A673 (cell line): Measurements from ENCODE around the gene MED23. TPM values are rescaled to one million over a fixed set of nuclear protein-coding genes. Genes with fewer than 3 reads are reported as not detected.
"Not testable (repeated sequence)": the region's sequence is repeated elsewhere in the genome, so short reads cannot be mapped to it uniquely, and the experiment has no call there.

ENCODE experiments used
- BruUV-seq: library from RNA; stranded (reverse); fragments of 400-500 nt; replicated peaks from 2 replicates; lab custom pipeline; 2021; lab: Mats Ljungman, UMichigan
- CTCF ChIA-PET: fragments of 300-600 bp; sonication (Branson Sonifier 250); formaldehyde crosslinking; loops from one replicate; lab custom pipeline; 2022; ENCODE audit warnings: antibody characterized with exemption; lab: Charles Lee
- POLR2A ChIA-PET: fragments of 300-600 bp; sonication (Branson Sonifier 250); formaldehyde crosslinking; loops from one replicate; lab custom pipeline; 2022; ENCODE audit warnings: antibody characterized with exemption; ENCODE audit not compliant: low non-redundant PET; lab: Charles Lee
- DNase-seq: peaks from one replicate; pipeline ENCODE4 v3.0.0-alpha.2; 2015; ENCODE audit warnings: low spot score
- H3K27ac ChIP-seq: fragments of 200-600 bp; sonication (generic); 2 replicates; pipeline ENCODE4 v1.5.1; 2016; ENCODE audit warnings: mixed run types, low read depth, mild to moderate bottlenecking, mixed read lengths, antibody characterized with exemption, low read length; ENCODE audit not compliant: poor library complexity, severe bottlenecking
- H3K27me3 ChIP-seq: fragments of 200-600 bp; sonication (generic); replicated peaks from 2 replicates; pipeline ENCODE4 v1.6.1; 2017; ENCODE audit warnings: mixed run types, low read depth, mild to moderate bottlenecking, mixed read lengths, antibody characterized with exemption, low read length; ENCODE audit not compliant: insufficient read depth, poor library complexity
- H3K36me3 ChIP-seq: fragments of 200-600 bp; sonication (generic); 2 replicates; pipeline ENCODE4 v1.6.1; 2016; ENCODE audit warnings: mixed run types, mild to moderate bottlenecking, mixed read lengths, antibody characterized with exemption, low read length; ENCODE audit not compliant: insufficient read depth, poor library complexity, severe bottlenecking
- H3K4me1 ChIP-seq: fragments of 200-600 bp; sonication (generic); 2 replicates; pipeline ENCODE4 v1.6.1; 2017; ENCODE audit warnings: mixed run types, mild to moderate bottlenecking, mixed read lengths, antibody characterized with exemption, low read length; ENCODE audit not compliant: insufficient read depth, poor library complexity, severe bottlenecking
- H3K4me3 ChIP-seq: fragments of 200-600 bp; sonication (generic); 2 replicates; pipeline ENCODE4 v1.5.1; 2016; ENCODE audit warnings: low read depth, mixed run types, mild to moderate bottlenecking, mixed read lengths, low read length; ENCODE audit not compliant: poor library complexity, severe bottlenecking
- H3K9me3 ChIP-seq: fragments of 200-600 bp; sonication (generic); 2 replicates; pipeline ENCODE4 v1.6.1; 2016; ENCODE audit warnings: mixed run types, low read depth, mild to moderate bottlenecking, mixed read lengths, antibody characterized with exemption, low read length; ENCODE audit not compliant: poor library complexity, severe bottlenecking
- EZH2 ChIP-seq: fragments of 200-600 bp; sonication (generic); IDR thresholded peaks from 2 replicates; pipeline ENCODE4 v1.6.1; 2017; ENCODE audit warnings: borderline replicate concordance, low read depth, mild to moderate bottlenecking, mixed read lengths, antibody characterized with exemption, low read length; ENCODE audit not compliant: poor library complexity, severe bottlenecking
- intact Hi-C: fragments of 100-400 bp; cut with micrococcal nuclease; formaldehyde crosslinking; loops from one replicate; pipeline ENCODE4 v1.10.0; 2022; ENCODE audit not compliant: unreplicated experiment
- total RNA-seq: library from RNA; stranded (reverse); gene quantifications from 2 replicates; pipeline ENCODE4 v1.2.3, GENCODE V29; 2021
- TF ChIP-seq, protein P1 (sequence below): fragments of 300-800, 200-600 bp; sonication (generic); conservative IDR thresholded peaks from 2 replicates; pipeline ENCODE4 v1.5.1; 2017; ENCODE audit warnings: low read depth, mild to moderate bottlenecking, antibody characterized with exemption, low read length, moderate library complexity, mixed read lengths

The MED23 gene
- total RNA-seq, 1 experiment from 2014 or later, result 32.3 TPM

DNA sequence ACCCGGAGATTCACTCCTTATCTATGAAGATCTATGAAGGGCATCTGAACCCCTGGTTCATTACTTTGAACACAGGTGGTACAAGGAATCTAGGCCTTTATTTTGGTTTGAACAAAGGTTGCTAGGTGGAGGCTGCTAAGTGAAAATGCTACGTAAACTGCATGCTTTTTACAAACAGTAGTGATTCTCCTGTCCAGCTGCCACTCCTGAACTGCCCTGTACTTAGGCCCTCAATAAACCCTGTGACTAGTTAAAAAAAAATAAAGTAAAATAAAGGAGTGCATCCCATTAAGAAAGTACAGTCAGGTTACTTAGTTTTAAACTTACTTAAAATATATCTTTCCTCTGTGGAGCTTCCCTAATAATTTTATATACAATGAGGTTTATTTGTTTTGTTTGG, 82.7 kb downstream of the MED23 start:
- intact Hi-C loops, result no loop called here
- no peaks in the 10 kb centered on the region for H3K4me1 ChIP-seq
- DNase-seq, result no peak
- H3K27ac ChIP-seq, result no peak overlapping the region
- H3K9me3 ChIP-seq, result no peaks in the 10 kb centered on the region
- H3K36me3 ChIP-seq, result no peaks in the 10 kb centered on the region
- ChIA-PET CTCF (no interaction called here), POLR2A (no interaction called here)
- H3K27me3 ChIP-seq, result no peaks in the 10 kb centered on the region
- BruUV-seq, result no TSS peak
- no peak overlapping the region for H3K4me3 ChIP-seq
- TF ChIP-seq, protein P1, sequence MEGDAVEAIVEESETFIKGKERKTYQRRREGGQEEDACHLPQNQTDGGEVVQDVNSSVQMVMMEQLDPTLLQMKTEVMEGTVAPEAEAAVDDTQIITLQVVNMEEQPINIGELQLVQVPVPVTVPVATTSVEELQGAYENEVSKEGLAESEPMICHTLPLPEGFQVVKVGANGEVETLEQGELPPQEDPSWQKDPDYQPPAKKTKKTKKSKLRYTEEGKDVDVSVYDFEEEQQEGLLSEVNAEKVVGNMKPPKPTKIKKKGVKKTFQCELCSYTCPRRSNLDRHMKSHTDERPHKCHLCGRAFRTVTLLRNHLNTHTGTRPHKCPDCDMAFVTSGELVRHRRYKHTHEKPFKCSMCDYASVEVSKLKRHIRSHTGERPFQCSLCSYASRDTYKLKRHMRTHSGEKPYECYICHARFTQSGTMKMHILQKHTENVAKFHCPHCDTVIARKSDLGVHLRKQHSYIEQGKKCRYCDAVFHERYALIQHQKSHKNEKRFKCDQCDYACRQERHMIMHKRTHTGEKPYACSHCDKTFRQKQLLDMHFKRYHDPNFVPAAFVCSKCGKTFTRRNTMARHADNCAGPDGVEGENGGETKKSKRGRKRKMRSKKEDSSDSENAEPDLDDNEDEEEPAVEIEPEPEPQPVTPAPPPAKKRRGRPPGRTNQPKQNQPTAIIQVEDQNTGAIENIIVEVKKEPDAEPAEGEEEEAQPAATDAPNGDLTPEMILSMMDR, result no peak
- no peak for TF ChIP-seq EZH2

DNA sequence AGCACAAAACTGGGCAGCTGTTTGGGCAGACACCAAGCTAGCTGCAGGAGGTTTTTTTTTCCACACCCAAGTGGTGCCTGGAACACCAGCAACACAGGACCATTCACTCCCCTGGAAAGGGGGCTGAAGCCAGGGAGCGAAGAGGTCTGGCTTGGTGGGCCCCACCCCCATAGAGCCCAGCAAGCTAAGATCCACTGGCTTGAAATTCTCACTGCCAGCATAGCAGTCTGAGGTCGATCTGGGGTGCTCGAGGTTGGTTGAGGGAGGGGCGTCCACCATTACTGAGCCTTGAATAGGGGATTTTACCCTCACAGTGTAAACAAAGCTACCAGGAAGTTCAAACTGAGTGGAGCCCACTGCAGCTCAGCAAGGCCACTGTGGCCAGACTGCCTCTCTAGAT, 89.4 kb downstream of the MED23 start:
- H3K36me3 ChIP-seq, H3K4me3 ChIP-seq, intact Hi-C loops, DNase-seq, H3K27me3 ChIP-seq, POLR2A ChIA-PET, H3K9me3 ChIP-seq, BruUV-seq, H3K27ac ChIP-seq: not testable (repeated sequence)
- peaks cover 15% of the 10 kb centered on the region for H3K4me1 ChIP-seq
- CTCF ChIA-PET, result interaction anchor here (0.6 kb wide), 1 partner anchor 171 kb away, joined by 3 read pairs; no protein-coding TSS in a partner anchor

DNA sequence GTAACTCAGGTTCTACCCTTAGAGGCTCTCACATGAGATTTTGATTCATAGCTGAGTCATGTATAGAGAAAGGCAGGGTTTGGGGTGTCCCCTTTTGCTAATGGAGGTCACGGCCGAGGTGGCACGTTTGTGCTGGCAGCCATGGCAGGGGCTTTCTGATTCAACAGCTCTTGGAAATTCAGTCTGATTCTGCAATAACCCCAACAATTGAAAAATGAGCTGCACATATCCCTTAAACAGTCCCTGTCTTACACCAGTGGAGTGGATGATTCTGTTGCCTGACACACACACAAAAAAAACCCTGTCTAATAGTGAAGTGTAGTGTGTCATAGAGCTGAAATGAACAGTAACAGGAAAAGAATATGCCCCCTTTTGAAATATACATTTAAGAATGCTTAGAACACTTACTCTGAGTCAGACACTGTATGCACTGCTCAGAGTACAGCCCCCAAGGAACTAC, 95.4 kb downstream of the MED23 start:
- ChIA-PET POLR2A (interaction anchor here (0.8 kb wide), 1 partner anchor 149 kb away, joined by 3 read pairs; no protein-coding TSS in a partner anchor), CTCF (interaction anchor here (0.7 to 2.0 kb wide), 3 partner anchors 13 to 647 kb away, joined by 3 to 10 read pairs (median 9); no protein-coding TSS in a partner anchor)
- H3K36me3 ChIP-seq, result no peaks in the 10 kb centered on the region
- peaks cover 26% of the 10 kb centered on the region for H3K4me1 ChIP-seq
- peak overlapping the region; percentile 69 for H3K27ac ChIP-seq
- H3K4me3 ChIP-seq, result no peak overlapping the region
- intact Hi-C loops, result loop anchor here (5.0 kb wide), 1 partner anchor 400 kb away; no protein-coding TSS in a partner anchor
- DNase-seq, result peak; percentile 12
- no TSS peak for BruUV-seq
- H3K9me3 ChIP-seq, result no peaks in the 10 kb centered on the region
- no peaks in the 10 kb centered on the region for H3K27me3 ChIP-seq
- no peak for TF ChIP-seq EZH2
- TF ChIP-seq, protein P1, result no peak

DNA sequence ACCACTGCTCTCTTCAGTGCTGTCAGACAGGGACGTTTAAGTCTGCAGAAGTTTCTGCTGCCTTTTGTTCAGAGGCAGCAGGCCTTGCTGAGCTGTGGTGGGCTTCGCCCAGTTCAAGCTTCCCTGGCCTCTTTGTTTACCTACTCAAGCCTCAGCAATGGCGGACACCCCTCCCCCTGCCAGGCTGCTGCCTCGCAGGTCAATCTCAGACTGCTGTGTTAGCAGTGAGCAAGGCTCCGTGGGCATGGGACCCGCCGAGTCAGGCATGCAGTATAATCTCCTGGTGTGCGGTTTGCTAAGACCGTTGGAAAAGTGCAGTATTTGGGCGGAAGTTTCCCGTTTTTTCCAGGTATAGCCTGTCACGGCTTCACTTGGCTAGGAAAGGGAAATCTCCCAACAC, 96.4 kb downstream of the MED23 start:
- H3K9me3 ChIP-seq, DNase-seq, POLR2A ChIA-PET, H3K27ac ChIP-seq, H3K36me3 ChIP-seq, BruUV-seq, CTCF ChIA-PET, H3K27me3 ChIP-seq, H3K4me3 ChIP-seq: not testable (repeated sequence)
- intact Hi-C loops, result loop anchor here (5.0 kb wide), 1 partner anchor 399 kb away; no protein-coding TSS in a partner anchor
- peaks cover 26% of the 10 kb centered on the region for H3K4me1 ChIP-seq

DNA sequence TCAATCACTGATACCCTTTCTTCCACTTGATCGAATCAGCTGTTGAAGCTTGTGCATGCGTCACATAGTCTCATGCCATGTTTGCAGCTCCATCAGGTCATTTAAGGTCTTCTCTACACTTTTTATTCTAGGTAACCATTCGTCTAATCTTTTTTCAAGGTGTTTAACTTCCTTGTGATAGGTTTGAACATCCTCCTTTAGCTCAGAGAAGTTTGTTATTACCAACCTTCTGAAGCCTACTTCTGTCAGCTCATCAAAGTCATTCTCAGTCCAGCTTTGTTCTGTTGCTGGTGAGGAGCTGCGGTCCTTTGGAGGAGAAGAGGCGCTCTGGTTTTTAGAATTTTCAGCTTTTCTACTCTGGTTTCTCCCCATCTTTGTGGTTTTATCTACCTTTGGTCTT, 97.1 kb downstream of the MED23 start:
- H3K27me3 ChIP-seq, H3K9me3 ChIP-seq, BruUV-seq, DNase-seq, POLR2A ChIA-PET, H3K4me3 ChIP-seq, CTCF ChIA-PET, H3K27ac ChIP-seq, H3K36me3 ChIP-seq: not testable (repeated sequence)
- intact Hi-C loops, result loop anchor here (5.0 kb wide), 1 partner anchor 399 kb away; no protein-coding TSS in a partner anchor
- peaks cover 26% of the 10 kb centered on the region for H3K4me1 ChIP-seq
